ENCODE data around the gene SPATS2. TPM values are rescaled to one million over a fixed set of nuclear protein-coding genes. Genes with fewer than 3 reads are reported as not detected.

The SPATS2 gene
- polyA plus RNA-seq, 1 of the 3 experiments (the other 2 are of a cell fraction): 72.9 TPM

DNA sequence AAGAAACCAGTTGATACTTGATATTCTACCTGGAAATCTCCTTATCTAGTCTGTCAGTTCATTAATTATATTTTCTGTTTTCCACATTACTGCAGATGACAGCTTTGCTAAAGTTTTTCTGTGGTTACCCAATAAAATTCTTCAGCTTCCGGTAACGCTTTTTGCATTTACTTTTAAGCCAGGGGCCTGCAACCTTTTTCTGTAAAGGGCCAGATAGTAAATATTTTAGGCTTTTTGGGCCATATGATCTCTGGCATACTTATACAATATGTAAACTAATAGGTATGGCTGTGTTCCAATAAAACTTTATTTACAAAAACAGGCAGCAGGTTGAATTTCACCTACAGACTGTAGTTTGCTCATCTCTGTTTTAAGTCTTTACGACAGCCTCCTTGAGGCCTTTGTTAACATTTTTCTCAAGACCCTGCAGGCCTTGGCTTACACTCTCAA lies 48.3 kb downstream of the SPATS2 start (continued):
- TF ChIP-seq RAD21 (IDR thresholded peaks at IDR 0.05; ENCODE audit: low read length) (no peak), CHD2 (IDR thresholded peaks at IDR 0.05; ENCODE audit: low read length, partially characterized antibody) (no peak)
- TF ChIP-seq, protein P1, sequence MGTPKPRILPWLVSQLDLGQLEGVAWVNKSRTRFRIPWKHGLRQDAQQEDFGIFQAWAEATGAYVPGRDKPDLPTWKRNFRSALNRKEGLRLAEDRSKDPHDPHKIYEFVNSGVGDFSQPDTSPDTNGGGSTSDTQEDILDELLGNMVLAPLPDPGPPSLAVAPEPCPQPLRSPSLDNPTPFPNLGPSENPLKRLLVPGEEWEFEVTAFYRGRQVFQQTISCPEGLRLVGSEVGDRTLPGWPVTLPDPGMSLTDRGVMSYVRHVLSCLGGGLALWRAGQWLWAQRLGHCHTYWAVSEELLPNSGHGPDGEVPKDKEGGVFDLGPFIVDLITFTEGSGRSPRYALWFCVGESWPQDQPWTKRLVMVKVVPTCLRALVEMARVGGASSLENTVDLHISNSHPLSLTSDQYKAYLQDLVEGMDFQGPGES (IDR thresholded peaks at IDR 0.05; ENCODE audit: low read depth, low read length): no peak
- TF ChIP-seq, protein P2, sequence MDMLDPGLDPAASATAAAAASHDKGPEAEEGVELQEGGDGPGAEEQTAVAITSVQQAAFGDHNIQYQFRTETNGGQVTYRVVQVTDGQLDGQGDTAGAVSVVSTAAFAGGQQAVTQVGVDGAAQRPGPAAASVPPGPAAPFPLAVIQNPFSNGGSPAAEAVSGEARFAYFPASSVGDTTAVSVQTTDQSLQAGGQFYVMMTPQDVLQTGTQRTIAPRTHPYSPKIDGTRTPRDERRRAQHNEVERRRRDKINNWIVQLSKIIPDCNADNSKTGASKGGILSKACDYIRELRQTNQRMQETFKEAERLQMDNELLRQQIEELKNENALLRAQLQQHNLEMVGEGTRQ (IDR thresholded peaks at IDR 0.05; ENCODE audit: borderline replicate concordance, low read depth, low read length): no peak

DNA sequence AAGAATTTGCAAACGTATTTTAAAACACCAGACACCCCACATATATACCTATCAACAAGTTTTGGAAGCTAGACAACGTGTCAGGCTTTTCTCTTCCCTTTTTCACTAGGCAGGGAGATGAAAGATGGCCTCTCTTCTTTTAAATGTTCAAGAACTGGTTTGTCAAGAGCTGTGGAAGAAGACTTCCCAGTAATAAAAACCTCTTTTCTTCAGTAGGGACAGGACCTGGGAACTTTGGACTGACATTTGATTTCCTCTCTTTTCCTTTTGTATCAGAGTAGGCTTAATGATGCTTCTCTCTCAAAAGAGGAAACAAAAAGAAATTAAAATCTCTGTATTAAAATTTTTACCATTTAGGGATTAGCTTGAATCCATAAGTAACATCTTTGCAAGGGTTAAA lies 49.6 kb downstream of the SPATS2 start:
- H3K4me2 ChIP-seq: no peak overlapping the region
- no peak overlapping the region for H2AFZ ChIP-seq (ENCODE audit: low read depth)
- H3K9ac ChIP-seq: no peak overlapping the region
- POLR2A ChIA-PET: interaction anchor here (1.3 kb wide), 1 partner anchor 16 kb away, joined by 3 read pairs; no protein-coding TSS in a partner anchor
- H4K20me1 ChIP-seq (ENCODE audit: insufficient read depth): peaks cover 69% of the 10 kb centered on the region
- H3K4me1 ChIP-seq (ENCODE audit: control insufficient read depth in 1 of 2, insufficient read depth in 2 of 2, low read depth in 1 of 2, low read length in 1 of 2): peaks cover 0 to 14% of the 10 kb centered on the region in 2 experiments; a peak in 2 of 4 replicates
- H3K4me3 ChIP-seq (ENCODE audit: low read depth in 2 of 2, low read length in 1 of 2): no peak overlapping the region
- H3K79me2 ChIP-seq (ENCODE audit: insufficient read depth): peaks cover 99% of the 10 kb centered on the region
- H3K36me3 ChIP-seq (replicated peaks in 1 of 2; ENCODE audit: control insufficient read depth in 1 of 2, insufficient read depth in 2 of 2, low read length in 1 of 2): peaks cover 0 to 28% of the 10 kb centered on the region in 2 experiments
- TF ChIP-seq, protein P1 (IDR thresholded peaks at IDR 0.05; ENCODE audit: low read depth, low read length): no peak
- no peak for TF ChIP-seq TCF12 (IDR thresholded peaks at IDR 0.05)
- no peak for DNase-seq
- H3K27ac ChIP-seq (ENCODE audit: low read depth in 2 of 2, low read length in 1 of 2): no peak overlapping the region
- no peaks in the 10 kb centered on the region for H3K9me3 ChIP-seq
- CTCF ChIA-PET: interaction anchor here (1.0 kb wide), 1 partner anchor 58 kb away, joined by 3 read pairs; no protein-coding TSS in a partner anchor
- peaks cover 33% of the 10 kb centered on the region for H3F3A ChIP-seq (replicated peaks; ENCODE audit: insufficient read depth)
- 95% methylated on average over 2 of the region's 2 CpGs for WGBS (ENCODE audit: low lambda C conversion rate)
- H3K9me2 ChIP-seq: no peaks in the 10 kb centered on the region
- H3K27me3 ChIP-seq (ENCODE audit: insufficient read depth): no peaks in the 10 kb centered on the region

DNA sequence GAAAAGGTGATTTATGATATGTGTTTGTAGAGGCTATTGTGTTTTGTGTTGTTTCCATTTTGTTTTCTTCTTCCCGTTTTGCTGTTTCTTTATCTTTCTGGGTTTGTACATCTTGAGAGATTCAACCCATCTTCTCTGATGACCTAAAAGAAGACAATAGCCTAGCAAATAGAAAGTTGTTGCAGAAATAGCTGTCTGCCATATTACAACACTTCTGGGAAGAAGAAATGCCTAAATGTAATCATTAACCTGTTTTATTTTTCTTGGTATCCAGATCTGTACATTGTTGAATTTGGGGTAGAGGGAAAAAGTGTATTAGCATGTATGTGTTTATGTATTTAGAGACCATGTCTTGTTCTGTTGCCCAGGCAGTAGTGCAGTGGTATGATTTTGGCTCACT lies 50.3 kb downstream of the SPATS2 start:
- Histone ChIP-seq H3K4me2 (no peak overlapping the region), H3F3A (replicated peaks; ENCODE audit: insufficient read depth) (peaks cover 35% of the 10 kb centered on the region), H3K79me2 (ENCODE audit: insufficient read depth) (peaks cover 99% of the 10 kb centered on the region), H3K9me3 (no peaks in the 10 kb centered on the region), H3K27ac (ENCODE audit: low read depth in 2 of 2, low read length in 1 of 2) (no peak overlapping the region), H4K20me1 (ENCODE audit: insufficient read depth) (peaks cover 71% of the 10 kb centered on the region), H3K9me2 (no peaks in the 10 kb centered on the region), H3K4me3 (ENCODE audit: low read depth in 2 of 2, low read length in 1 of 2) (no peak overlapping the region), H3K36me3 (replicated peaks in 1 of 2; ENCODE audit: control insufficient read depth in 1 of 2, insufficient read depth in 2 of 2, low read length in 1 of 2) (peaks cover 0 to 28% of the 10 kb centered on the region in 2 experiments), H3K9ac (no peak overlapping the region), H2AFZ (ENCODE audit: low read depth) (no peak overlapping the region), H3K27me3 (ENCODE audit: insufficient read depth) (no peaks in the 10 kb centered on the region), H3K4me1 (ENCODE audit: control insufficient read depth in 1 of 2, insufficient read depth in 2 of 2, low read depth in 1 of 2, low read length in 1 of 2) (peaks cover 0 to 14% of the 10 kb centered on the region in 2 experiments; a peak in 2 of 4 replicates)
- TF ChIP-seq, protein P3, sequence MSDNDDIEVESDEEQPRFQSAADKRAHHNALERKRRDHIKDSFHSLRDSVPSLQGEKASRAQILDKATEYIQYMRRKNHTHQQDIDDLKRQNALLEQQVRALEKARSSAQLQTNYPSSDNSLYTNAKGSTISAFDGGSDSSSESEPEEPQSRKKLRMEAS (IDR thresholded peaks at IDR 0.05; ENCODE audit: low read depth): no peak
- TF ChIP-seq, protein P2 (IDR thresholded peaks at IDR 0.05; ENCODE audit: borderline replicate concordance, low read depth, low read length): no peak
- no peak for TF ChIP-seq NRF1 (IDR thresholded peaks at IDR 0.05; ENCODE audit: low read depth, low read length)
- no peak for TF ChIP-seq FOXM1 (IDR thresholded peaks at IDR 0.05; ENCODE audit: low read depth)
- no peak for TF ChIP-seq SIN3A (IDR thresholded peaks at IDR 0.05; ENCODE audit: borderline replicate concordance, low read depth, low read length)
- no peak for TF ChIP-seq FOXJ3 (CRISPR knock-in tag; IDR thresholded peaks at IDR 0.05)
- no peak for TF ChIP-seq RFX5 (IDR thresholded peaks at IDR 0.05; ENCODE audit: low read length)
- no peak for TF ChIP-seq TCF12 (IDR thresholded peaks at IDR 0.05)
- TF ChIP-seq, protein P4, sequence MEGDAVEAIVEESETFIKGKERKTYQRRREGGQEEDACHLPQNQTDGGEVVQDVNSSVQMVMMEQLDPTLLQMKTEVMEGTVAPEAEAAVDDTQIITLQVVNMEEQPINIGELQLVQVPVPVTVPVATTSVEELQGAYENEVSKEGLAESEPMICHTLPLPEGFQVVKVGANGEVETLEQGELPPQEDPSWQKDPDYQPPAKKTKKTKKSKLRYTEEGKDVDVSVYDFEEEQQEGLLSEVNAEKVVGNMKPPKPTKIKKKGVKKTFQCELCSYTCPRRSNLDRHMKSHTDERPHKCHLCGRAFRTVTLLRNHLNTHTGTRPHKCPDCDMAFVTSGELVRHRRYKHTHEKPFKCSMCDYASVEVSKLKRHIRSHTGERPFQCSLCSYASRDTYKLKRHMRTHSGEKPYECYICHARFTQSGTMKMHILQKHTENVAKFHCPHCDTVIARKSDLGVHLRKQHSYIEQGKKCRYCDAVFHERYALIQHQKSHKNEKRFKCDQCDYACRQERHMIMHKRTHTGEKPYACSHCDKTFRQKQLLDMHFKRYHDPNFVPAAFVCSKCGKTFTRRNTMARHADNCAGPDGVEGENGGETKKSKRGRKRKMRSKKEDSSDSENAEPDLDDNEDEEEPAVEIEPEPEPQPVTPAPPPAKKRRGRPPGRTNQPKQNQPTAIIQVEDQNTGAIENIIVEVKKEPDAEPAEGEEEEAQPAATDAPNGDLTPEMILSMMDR (IDR thresholded peaks at IDR 0.05): no peak
- TF ChIP-seq POLR2AphosphoS5 (IDR thresholded peaks at IDR 0.05; ENCODE audit: low read depth, low read length): no peak
- TF ChIP-seq ELF1 (IDR thresholded peaks at IDR 0.05): no peak
- no peak for TF ChIP-seq TEAD4 (IDR thresholded peaks at IDR 0.05; ENCODE audit: borderline replicate concordance, insufficient read depth)
- no peak for TF ChIP-seq RCOR1 (IDR thresholded peaks at IDR 0.05; ENCODE audit: low read length)
- TF ChIP-seq MEF2A (IDR thresholded peaks at IDR 0.05; ENCODE audit: borderline replicate concordance, low read depth): no peak
- TF ChIP-seq NFIC (IDR thresholded peaks at IDR 0.05; ENCODE audit: borderline replicate concordance): no peak
- CTCF ChIA-PET: interaction anchor here (1.0 kb wide), 1 partner anchor 59 kb away, joined by 3 read pairs; no protein-coding TSS in a partner anchor
- POLR2A ChIA-PET: interaction anchor here (1.3 kb wide), 1 partner anchor 17 kb away, joined by 3 read pairs; no protein-coding TSS in a partner anchor
- WGBS (ENCODE audit: low lambda C conversion rate): 81% methylated on average over 1 of the region's 1 CpG
- no peak for DNase-seq
